ENCODE results near the gene ADAMTS17. TPM values are rescaled to one million over a fixed set of nuclear protein-coding genes. Genes with fewer than 3 reads are reported as not detected.

Gene ADAMTS17
- total RNA-seq, 1 donor = 0.81 TPM

DNA sequence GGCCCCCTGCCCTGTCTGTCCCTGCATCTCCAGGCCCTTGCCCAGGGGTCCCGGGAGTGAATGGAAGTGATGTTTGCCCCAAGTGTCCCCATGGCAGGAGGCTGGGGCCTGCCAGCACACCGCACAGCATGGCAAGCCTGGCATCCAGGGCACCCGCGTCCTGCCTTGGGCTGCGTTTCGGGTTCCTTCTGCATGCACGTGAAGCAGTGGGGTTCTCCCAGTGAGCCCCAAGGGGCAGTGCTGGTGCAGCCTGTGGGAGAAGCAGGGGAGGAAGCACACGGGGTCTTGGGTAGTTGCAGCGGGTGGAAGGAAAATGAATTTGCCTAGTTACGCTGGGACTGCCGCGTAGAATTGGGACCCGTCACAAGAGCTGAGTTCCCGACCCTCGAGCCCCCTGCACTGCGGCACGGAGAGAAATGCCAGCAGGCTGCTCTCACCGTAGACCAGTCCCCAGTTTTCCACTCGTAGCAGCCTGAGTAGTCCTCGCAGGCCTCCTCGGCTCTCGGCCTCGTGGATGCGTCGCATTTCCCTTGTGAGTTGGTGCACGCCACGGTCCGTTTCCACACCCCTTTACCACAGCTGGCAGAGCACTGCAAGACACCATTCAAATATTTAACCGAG lies 349.1 kb downstream of the ADAMTS17 start:
- TF ChIP-seq, protein P1, sequence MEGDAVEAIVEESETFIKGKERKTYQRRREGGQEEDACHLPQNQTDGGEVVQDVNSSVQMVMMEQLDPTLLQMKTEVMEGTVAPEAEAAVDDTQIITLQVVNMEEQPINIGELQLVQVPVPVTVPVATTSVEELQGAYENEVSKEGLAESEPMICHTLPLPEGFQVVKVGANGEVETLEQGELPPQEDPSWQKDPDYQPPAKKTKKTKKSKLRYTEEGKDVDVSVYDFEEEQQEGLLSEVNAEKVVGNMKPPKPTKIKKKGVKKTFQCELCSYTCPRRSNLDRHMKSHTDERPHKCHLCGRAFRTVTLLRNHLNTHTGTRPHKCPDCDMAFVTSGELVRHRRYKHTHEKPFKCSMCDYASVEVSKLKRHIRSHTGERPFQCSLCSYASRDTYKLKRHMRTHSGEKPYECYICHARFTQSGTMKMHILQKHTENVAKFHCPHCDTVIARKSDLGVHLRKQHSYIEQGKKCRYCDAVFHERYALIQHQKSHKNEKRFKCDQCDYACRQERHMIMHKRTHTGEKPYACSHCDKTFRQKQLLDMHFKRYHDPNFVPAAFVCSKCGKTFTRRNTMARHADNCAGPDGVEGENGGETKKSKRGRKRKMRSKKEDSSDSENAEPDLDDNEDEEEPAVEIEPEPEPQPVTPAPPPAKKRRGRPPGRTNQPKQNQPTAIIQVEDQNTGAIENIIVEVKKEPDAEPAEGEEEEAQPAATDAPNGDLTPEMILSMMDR (IDR thresholded peaks at IDR 0.05; ENCODE audit: insufficient read depth, low read length) = no peak
- no peak for DNase-seq (ENCODE audit: low read depth)
- H3K4me3 ChIP-seq (ENCODE audit: low read depth, low read length) = no peak overlapping the region

GRCh38 chr15:99989095-99989494 lies 352.7 kb downstream of the ADAMTS17 start:
- no peak for DNase-seq (ENCODE audit: low read depth)
- no peak overlapping the region for H3K4me3 ChIP-seq (ENCODE audit: low read depth, low read length)
- TF ChIP-seq, protein P1 (IDR thresholded peaks at IDR 0.05; ENCODE audit: insufficient read depth, low read length) = no peak

DNA sequence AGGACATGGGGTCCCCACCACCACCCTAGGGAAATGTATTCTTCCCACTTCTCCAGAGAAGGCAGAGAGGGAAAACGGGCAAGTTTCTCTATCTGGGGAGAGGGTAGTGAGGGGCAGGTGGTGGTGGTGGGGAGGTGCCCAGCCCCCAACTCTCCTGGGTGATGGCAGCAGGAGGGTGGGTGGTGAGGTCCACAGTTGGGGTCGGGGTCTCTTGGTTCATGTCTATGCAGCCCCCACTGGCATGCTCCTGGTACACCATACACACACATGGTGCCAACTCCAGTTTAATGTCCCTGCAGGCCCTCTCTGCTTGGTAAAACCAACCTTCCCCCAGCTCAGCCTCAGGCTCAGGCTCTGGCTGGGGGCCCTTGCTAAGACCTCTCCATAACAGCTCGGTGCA lies 354.1 kb downstream of the ADAMTS17 start:
- no peak overlapping the region for H3K4me3 ChIP-seq (ENCODE audit: low read depth, low read length)
- TF ChIP-seq, protein P1 (IDR thresholded peaks at IDR 0.05; ENCODE audit: insufficient read depth, low read length) = no peak
- no peak for DNase-seq (ENCODE audit: low read depth)

GRCh38 chr15:99987119-99987506 lies 354.7 kb downstream of the ADAMTS17 start:
- DNase-seq (ENCODE audit: low read depth) = no peak
- no peak overlapping the region for H3K4me3 ChIP-seq (ENCODE audit: low read depth, low read length)
- TF ChIP-seq, protein P1 (IDR thresholded peaks at IDR 0.05; ENCODE audit: insufficient read depth, low read length) = no peak

GRCh38 chr15:99986297-99987118 lies 355.3 kb downstream of the ADAMTS17 start:
- no peak for DNase-seq (ENCODE audit: low read depth)
- TF ChIP-seq, protein P1 (IDR thresholded peaks at IDR 0.05; ENCODE audit: insufficient read depth, low read length) = no peak
- H3K4me3 ChIP-seq (ENCODE audit: low read depth, low read length) = no peak overlapping the region

DNA sequence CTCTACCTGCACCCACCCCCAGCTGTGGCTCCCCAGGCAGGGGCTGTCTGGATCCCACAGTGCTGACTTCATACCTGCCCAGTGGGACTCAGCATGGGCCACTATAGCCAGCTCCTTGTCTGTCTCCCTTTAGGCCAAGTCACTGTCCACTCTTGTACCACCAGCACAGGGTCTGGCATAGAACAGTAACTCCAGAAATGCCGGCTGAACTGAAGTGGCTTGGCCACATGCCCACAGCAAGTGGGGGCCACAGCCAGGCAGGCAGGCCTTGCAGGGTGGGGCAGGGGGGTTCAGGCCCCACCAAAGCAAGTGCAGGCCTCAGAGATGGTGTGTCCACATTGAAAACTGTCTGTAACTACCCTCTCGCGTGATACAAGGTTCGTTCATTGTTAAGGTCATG lies 355.9 kb downstream of the ADAMTS17 start:
- no peak for DNase-seq (ENCODE audit: low read depth)
- H3K4me3 ChIP-seq (ENCODE audit: low read depth, low read length) = no peak overlapping the region
- TF ChIP-seq, protein P1 (IDR thresholded peaks at IDR 0.05; ENCODE audit: insufficient read depth, low read length) = no peak
